Right lobe of liver (tissue), 4 donors: ENCODE data around the gene AGAP6.
"Not testable (repeated sequence)": the region's sequence is repeated elsewhere in the genome, so short reads cannot be mapped to it uniquely, and the experiment has no call there.

ENCODE experiments used
- POLR2A ChIP-seq: fragments of 450-650 bp; IDR thresholded peaks from one replicate; pipeline ENCODE4 v1.6.1; 2017; ENCODE audit warnings: antibody characterized with exemption, mild to moderate bottlenecking
- TF ChIP-seq, protein P1 (sequence below), 4 donors: fragments of 200-600 bp in 3 of 4; fragments of 450-650 bp in 1 of 4; IDR thresholded peaks; one replicate each; pipeline versions ENCODE4 v1.5.1 to v1.8.0; 2016 to 2022; ENCODE audit warnings: antibody characterized with exemption in 4 of 4, mild to moderate bottlenecking in 2 of 4
- donor health status: DM: no; HTN: no; CAD: no.
- donor health status: DM: no; HTN: no; CAD: no.
- donor health status: DM: no; HTN: yes; CAD: no.

DNA sequence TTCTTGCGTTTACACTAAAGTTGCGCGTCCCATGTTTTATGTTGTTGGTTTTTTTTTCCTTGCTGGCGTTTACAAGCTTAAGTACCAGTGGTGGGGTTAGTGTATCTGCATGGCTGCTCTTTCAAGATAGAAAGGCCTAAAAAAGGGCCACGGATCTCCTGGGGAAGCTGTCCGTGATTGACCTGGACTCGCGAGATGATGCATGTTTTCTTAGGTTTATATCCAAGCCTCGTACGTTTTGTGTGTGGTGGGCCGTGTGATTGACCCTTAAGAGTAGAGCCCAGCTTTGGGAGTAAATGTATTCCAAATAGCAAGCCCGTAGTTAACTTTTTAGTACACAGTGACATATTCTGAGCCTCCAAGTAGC, 45.9 kb upstream of the AGAP6 start:
- not testable (repeated sequence) for TF ChIP-seq POLR2A
- TF ChIP-seq, protein P1, sequence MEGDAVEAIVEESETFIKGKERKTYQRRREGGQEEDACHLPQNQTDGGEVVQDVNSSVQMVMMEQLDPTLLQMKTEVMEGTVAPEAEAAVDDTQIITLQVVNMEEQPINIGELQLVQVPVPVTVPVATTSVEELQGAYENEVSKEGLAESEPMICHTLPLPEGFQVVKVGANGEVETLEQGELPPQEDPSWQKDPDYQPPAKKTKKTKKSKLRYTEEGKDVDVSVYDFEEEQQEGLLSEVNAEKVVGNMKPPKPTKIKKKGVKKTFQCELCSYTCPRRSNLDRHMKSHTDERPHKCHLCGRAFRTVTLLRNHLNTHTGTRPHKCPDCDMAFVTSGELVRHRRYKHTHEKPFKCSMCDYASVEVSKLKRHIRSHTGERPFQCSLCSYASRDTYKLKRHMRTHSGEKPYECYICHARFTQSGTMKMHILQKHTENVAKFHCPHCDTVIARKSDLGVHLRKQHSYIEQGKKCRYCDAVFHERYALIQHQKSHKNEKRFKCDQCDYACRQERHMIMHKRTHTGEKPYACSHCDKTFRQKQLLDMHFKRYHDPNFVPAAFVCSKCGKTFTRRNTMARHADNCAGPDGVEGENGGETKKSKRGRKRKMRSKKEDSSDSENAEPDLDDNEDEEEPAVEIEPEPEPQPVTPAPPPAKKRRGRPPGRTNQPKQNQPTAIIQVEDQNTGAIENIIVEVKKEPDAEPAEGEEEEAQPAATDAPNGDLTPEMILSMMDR (IDR thresholded peaks at IDR 0.05) = not testable (repeated sequence)
